ENCODE data around the gene ATP2B2.

ATP2B2 gene

GRCh38 chr3:10510743-10511432 lies 5.5 kb upstream of the ATP2B2 start:
- TF ChIP-seq EZH2 (IDR thresholded peaks at IDR 0.05; ENCODE audit: borderline replicate concordance, low read depth, low read length, severe bottlenecking): no peak
- TF ChIP-seq, protein P1, sequence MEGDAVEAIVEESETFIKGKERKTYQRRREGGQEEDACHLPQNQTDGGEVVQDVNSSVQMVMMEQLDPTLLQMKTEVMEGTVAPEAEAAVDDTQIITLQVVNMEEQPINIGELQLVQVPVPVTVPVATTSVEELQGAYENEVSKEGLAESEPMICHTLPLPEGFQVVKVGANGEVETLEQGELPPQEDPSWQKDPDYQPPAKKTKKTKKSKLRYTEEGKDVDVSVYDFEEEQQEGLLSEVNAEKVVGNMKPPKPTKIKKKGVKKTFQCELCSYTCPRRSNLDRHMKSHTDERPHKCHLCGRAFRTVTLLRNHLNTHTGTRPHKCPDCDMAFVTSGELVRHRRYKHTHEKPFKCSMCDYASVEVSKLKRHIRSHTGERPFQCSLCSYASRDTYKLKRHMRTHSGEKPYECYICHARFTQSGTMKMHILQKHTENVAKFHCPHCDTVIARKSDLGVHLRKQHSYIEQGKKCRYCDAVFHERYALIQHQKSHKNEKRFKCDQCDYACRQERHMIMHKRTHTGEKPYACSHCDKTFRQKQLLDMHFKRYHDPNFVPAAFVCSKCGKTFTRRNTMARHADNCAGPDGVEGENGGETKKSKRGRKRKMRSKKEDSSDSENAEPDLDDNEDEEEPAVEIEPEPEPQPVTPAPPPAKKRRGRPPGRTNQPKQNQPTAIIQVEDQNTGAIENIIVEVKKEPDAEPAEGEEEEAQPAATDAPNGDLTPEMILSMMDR (IDR thresholded peaks at IDR 0.05; ENCODE audit: borderline replicate concordance, extremely low read depth, low read length, poor library complexity, severe bottlenecking): no peak
- no peak for ATAC-seq (ENCODE audit: insufficient read depth, low read depth)

DNA sequence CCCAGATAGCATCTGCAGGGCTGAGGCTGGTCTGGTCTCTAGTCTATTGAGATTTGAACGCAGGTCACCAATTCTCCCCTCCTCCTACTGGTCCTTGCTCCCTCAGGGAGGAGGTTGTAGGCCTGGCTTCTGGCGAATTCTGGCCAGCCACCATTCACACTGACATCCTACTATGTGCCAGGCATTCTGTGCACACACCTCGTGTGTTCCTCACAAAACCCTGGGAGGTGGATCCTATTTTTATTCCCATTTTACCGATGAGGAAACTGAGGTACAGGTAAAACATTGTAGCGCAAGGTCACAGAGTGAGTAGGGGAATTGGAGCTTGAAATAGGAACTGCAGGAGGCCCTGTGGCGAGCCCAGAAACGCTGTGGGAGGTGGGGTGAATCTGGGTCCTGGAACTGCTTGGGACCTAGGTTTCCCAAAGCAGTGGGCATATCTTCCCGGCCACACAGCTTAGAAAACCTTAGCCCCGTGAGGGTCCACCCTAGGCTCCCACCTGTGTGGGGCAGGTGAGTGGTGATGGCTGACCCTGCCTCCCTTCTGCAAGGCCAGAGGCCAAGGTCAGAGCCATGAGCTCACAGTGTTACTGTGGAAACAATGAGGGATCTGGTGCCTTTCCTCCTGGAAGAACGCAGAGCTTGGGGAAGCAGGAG lies 4.8 kb upstream of the ATP2B2 start:
- Histone ChIP-seq H4K20me1 (ENCODE audit: insufficient read depth, low read length) (peaks cover 3% of the 10 kb centered on the region), H3K27me3 (ENCODE audit: insufficient read depth, low read length, poor library complexity) (peaks cover 9% of the 10 kb centered on the region), H3K79me2 (ENCODE audit: insufficient read depth, low read length) (no peaks in the 10 kb centered on the region), H3K9ac (ENCODE audit: low read depth, low read length) (no peak overlapping the region), H2AFZ (ENCODE audit: low read depth, low read length) (no peak overlapping the region), H3K4me3 (ENCODE audit: low read depth in 1 of 2, low read length in 2 of 2) (no peak overlapping the region), H3K27ac (ENCODE audit: low read length) (no peak overlapping the region), H3K4me2 (ENCODE audit: insufficient read depth, low read length) (no peak overlapping the region), H3K36me3 (ENCODE audit: insufficient read depth, low read length) (no peaks in the 10 kb centered on the region), H3K4me1 (ENCODE audit: insufficient read depth, low read length) (no peaks in the 10 kb centered on the region), H3K9me3 (ENCODE audit: insufficient read depth, low read length, severe bottlenecking) (no peaks in the 10 kb centered on the region)
- TF ChIP-seq EZH2 (IDR thresholded peaks at IDR 0.05; ENCODE audit: borderline replicate concordance, low read depth, low read length, severe bottlenecking): no peak
- TF ChIP-seq, protein P1 (IDR thresholded peaks at IDR 0.05; ENCODE audit: borderline replicate concordance, extremely low read depth, low read length, poor library complexity, severe bottlenecking): no peak
- ATAC-seq (ENCODE audit: insufficient read depth, low read depth) (no peak), DNase-seq (no peak)

More at GRCh38 chr3:10510743-10511432, 5.5 kb upstream of the ATP2B2 start:
- Histone ChIP-seq H3K36me3 (ENCODE audit: insufficient read depth, low read length) (no peaks in the 10 kb centered on the region), H2AFZ (ENCODE audit: low read depth, low read length) (no peak overlapping the region), H3K4me1 (ENCODE audit: insufficient read depth, low read length) (no peaks in the 10 kb centered on the region), H4K20me1 (ENCODE audit: insufficient read depth, low read length) (peaks cover 3% of the 10 kb centered on the region), H3K4me3 (ENCODE audit: low read depth in 1 of 2, low read length in 2 of 2) (no peak overlapping the region), H3K79me2 (ENCODE audit: insufficient read depth, low read length) (no peaks in the 10 kb centered on the region), H3K4me2 (ENCODE audit: insufficient read depth, low read length) (no peak overlapping the region), H3K9ac (ENCODE audit: low read depth, low read length) (no peak overlapping the region), H3K27me3 (ENCODE audit: insufficient read depth, low read length, poor library complexity) (peaks cover 5% of the 10 kb centered on the region), H3K9me3 (ENCODE audit: insufficient read depth, low read length, severe bottlenecking) (no peaks in the 10 kb centered on the region), H3K27ac (ENCODE audit: low read length) (no peak overlapping the region)
- DNase-seq: no peak

DNA sequence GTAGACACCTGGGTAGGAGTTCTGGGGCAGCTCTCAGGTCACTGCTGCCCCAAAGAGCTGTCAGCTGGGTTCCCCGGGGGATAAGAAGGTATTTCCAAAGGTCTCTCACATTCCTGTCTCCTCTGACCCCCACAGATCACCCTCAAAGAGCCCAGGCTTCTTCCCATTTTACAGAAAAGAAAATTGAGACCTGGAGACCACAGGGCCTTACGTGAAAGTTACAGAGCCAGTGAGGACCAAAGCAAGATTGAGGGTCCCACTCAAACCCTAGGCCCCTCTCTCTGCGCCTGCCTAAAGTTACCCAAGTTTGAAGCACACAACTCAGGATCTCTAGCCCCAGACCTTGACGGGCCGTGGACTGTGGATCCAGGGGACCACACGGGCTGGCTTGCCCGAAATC lies 3.9 kb upstream of the ATP2B2 start:
- Histone ChIP-seq H3K4me2 (ENCODE audit: insufficient read depth, low read length) (no peak overlapping the region), H3K79me2 (ENCODE audit: insufficient read depth, low read length) (no peaks in the 10 kb centered on the region), H3K4me1 (ENCODE audit: insufficient read depth, low read length) (no peaks in the 10 kb centered on the region), H4K20me1 (ENCODE audit: insufficient read depth, low read length) (peaks cover 3% of the 10 kb centered on the region), H3K4me3 (ENCODE audit: low read depth in 1 of 2, low read length in 2 of 2) (no peak overlapping the region), H3K9me3 (ENCODE audit: insufficient read depth, low read length, severe bottlenecking) (no peaks in the 10 kb centered on the region), H3K27ac (ENCODE audit: low read length) (no peak overlapping the region), H3K27me3 (ENCODE audit: insufficient read depth, low read length, poor library complexity) (peaks cover 17% of the 10 kb centered on the region), H3K9ac (ENCODE audit: low read depth, low read length) (no peak overlapping the region), H3K36me3 (ENCODE audit: insufficient read depth, low read length) (no peaks in the 10 kb centered on the region), H2AFZ (ENCODE audit: low read depth, low read length) (no peak overlapping the region)
- TF ChIP-seq EZH2 (IDR thresholded peaks at IDR 0.05; ENCODE audit: borderline replicate concordance, low read depth, low read length, severe bottlenecking): no peak
- TF ChIP-seq, protein P1 (IDR thresholded peaks at IDR 0.05; ENCODE audit: borderline replicate concordance, extremely low read depth, low read length, poor library complexity, severe bottlenecking): no peak
- ATAC-seq (ENCODE audit: insufficient read depth, low read depth) (no peak), DNase-seq (no peak)
